GM12891 (cell line): ENCODE data around the gene PDGFRB.

Source experiments
- PAX5 ChIP-seq: IDR thresholded peaks from 2 replicates; pipeline ENCODE4 v1.6.1; 2011; ENCODE audit warnings: low read length, moderate library complexity, mild to moderate bottlenecking; ENCODE audit not compliant: insufficient read depth, severe bottlenecking
- POLR2A ChIP-seq: IDR thresholded peaks from 2 replicates; pipeline ENCODE4 v1.6.1; 2011; ENCODE audit warnings: low read depth, low read length, control low read depth
- POLR2AphosphoS5 ChIP-seq: IDR thresholded peaks from 2 replicates; pipeline ENCODE4 v1.6.1; 2011; ENCODE audit warnings: low read depth, low read length, control low read depth
- POU2F2 ChIP-seq: IDR thresholded peaks from 2 replicates; pipeline ENCODE4 v1.6.1; 2011; ENCODE audit warnings: low read depth, mild to moderate bottlenecking, control low read depth, low read length, moderate library complexity
- SPI1 ChIP-seq: IDR thresholded peaks from 2 replicates; pipeline ENCODE4 v1.6.1; 2011; ENCODE audit warnings: low read depth, low read length, control low read depth
- TAF1 ChIP-seq: IDR thresholded peaks from 2 replicates; pipeline ENCODE4 v1.6.1; 2011; ENCODE audit warnings: low read depth, low read length, control low read depth

- TF ChIP-seq POLR2A (no peak), POLR2AphosphoS5 (no peak), TAF1 (no peak), POU2F2 (no peak), SPI1 (no peak), PAX5 (no peak)
Observed at GRCh38 chr5:150142959-150143349, 12.7 kb downstream of the PDGFRB start.
